ENCODE measurements around the gene MYCN.

Gene MYCN

GRCh38 chr2:15975676-15976075, 35.3 kb downstream of the MYCN start:
- TF ChIP-seq ZFX (IDR thresholded peaks at IDR 0.05; ENCODE audit: borderline replicate concordance): no peak
- TF ChIP-seq CTCF (IDR thresholded peaks at IDR 0.05): no peak
- H3K27ac ChIP-seq: no peak overlapping the region

- TF ChIP-seq ZFX (IDR thresholded peaks at IDR 0.05; ENCODE audit: borderline replicate concordance): no peak
- H3K27ac ChIP-seq: no peak overlapping the region
Measured at GRCh38 chr2:15976354-15976753, 36.0 kb downstream of the MYCN start.

GRCh38 chr2:15979051-15979758, 38.9 kb downstream of the MYCN start:
- TF ChIP-seq CTCF (IDR thresholded peaks at IDR 0.05) (no peak), ZFX (IDR thresholded peaks at IDR 0.05; ENCODE audit: borderline replicate concordance) (no peak)
- no peak overlapping the region for H3K27ac ChIP-seq

GRCh38 chr2:15979759-15980604, 39.6 kb downstream of the MYCN start:
- TF ChIP-seq CTCF (IDR thresholded peaks at IDR 0.05) (no peak), ZFX (IDR thresholded peaks at IDR 0.05; ENCODE audit: borderline replicate concordance) (no peak)
- H3K27ac ChIP-seq: no peak overlapping the region

GRCh38 chr2:15980605-15981098, 40.3 kb downstream of the MYCN start:
- TF ChIP-seq ZFX (IDR thresholded peaks at IDR 0.05; ENCODE audit: borderline replicate concordance) (no peak), CTCF (IDR thresholded peaks at IDR 0.05) (no peak)
- no peak overlapping the region for H3K27ac ChIP-seq

- H3K27ac ChIP-seq: no peak overlapping the region
- TF ChIP-seq ZFX (IDR thresholded peaks at IDR 0.05; ENCODE audit: borderline replicate concordance): no peak
- no peak for TF ChIP-seq CTCF (IDR thresholded peaks at IDR 0.05)
Measured at GRCh38 chr2:15981646-15982045, 41.3 kb downstream of the MYCN start.

GRCh38 chr2:15982285-15983044, 42.1 kb downstream of the MYCN start:
- H3K27ac ChIP-seq: no peak overlapping the region
- no peak for TF ChIP-seq CTCF (IDR thresholded peaks at IDR 0.05)
